Ramos (cell line): Measurements from ENCODE around the gene KRTAP9-3.
"Not testable (repeated sequence)": the region's sequence is repeated elsewhere in the genome, so short reads cannot be mapped to it uniquely, and the experiment has no call there.

ENCODE experiments used
- in situ Hi-C: fragments of 300-500 bp; cut with MboI; formaldehyde crosslinking; loops from one replicate; pipeline ENCODE4 v1.14.3; 2022; ENCODE audit warnings: low sequenced_read_pairs; ENCODE audit not compliant: unreplicated experiment

Gene KRTAP9-3

GRCh38 chr17:41232399-41233105, at the start of gene KRTAP9-3:
Gene KRTAP9-3 (plus strand): TSS chr17:41232449. CDS start chr17:41232502, 53 bp downstream.
- in situ Hi-C loops: not testable (repeated sequence)

- in situ Hi-C loops: no loop called here
Measured at GRCh38 chr17:41184480-41184961, 47.7 kb upstream of the KRTAP9-3 start, which contains the start of gene KRTAP4-1. Gene KRTAP4-1 (minus strand): TSS chr17:41184911. CDS start chr17:41184854, 57 bp downstream.

DNA sequence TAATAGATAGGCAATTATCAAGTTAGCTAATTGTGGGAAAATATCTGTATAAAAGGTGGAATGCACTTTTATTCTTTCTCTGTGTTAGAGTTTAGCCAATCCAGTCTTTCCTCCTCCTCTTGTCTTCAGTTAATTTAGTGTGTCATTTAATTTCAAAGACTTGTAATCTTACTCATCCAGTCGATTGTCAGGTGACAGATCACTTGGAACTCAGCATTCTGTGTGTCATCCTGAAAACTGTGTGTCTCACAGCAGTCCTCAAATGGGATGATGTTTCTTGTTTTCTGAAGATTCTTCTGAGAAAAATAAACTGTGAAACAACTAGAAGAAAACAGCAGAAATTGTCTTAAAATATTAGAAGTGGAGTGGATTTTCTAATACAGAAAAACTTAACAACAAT, 47.2 kb upstream of the KRTAP9-3 start:
- in situ Hi-C loops: no loop called here

- in situ Hi-C loops: no loop called here
Measured at GRCh38 chr17:41186872-41187271, 45.4 kb upstream of the KRTAP9-3 start.

- in situ Hi-C loops: not testable (repeated sequence)
Measured at GRCh38 chr17:41189837-41190318, 42.4 kb upstream of the KRTAP9-3 start, which contains the start of gene KRTAP9-1. Gene KRTAP9-1 (plus strand): TSS chr17:41189887. CDS start chr17:41189887, 0 bp downstream.

- in situ Hi-C loops: no loop called here
Measured at GRCh38 chr17:41190328-41190727, 41.9 kb upstream of the KRTAP9-3 start.

DNA sequence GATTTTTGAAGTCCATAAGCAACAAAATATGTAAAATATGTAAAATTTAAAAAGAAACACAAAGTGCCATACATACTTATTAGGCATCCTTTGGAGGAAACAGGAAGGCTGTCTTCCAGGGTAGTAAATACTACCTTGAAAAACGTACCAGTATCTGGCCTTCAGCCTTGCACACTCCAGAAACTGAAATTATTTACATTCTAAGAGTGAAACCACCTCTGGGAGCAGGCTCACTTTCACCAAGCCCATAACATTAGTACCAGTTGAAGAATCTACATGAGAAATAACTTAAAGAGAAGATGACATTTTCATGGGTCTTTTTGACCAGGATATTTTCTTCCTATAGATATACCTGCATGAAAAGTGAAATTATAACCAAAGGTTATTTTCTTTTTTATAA, 36.2 kb upstream of the KRTAP9-3 start:
- in situ Hi-C loops: no loop called here

GRCh38 chr17:41199421-41200078, 32.7 kb upstream of the KRTAP9-3 start:
- in situ Hi-C loops: no loop called here

GRCh38 chr17:41211845-41212466, 20.3 kb upstream of the KRTAP9-3 start:
- in situ Hi-C loops: no loop called here

DNA sequence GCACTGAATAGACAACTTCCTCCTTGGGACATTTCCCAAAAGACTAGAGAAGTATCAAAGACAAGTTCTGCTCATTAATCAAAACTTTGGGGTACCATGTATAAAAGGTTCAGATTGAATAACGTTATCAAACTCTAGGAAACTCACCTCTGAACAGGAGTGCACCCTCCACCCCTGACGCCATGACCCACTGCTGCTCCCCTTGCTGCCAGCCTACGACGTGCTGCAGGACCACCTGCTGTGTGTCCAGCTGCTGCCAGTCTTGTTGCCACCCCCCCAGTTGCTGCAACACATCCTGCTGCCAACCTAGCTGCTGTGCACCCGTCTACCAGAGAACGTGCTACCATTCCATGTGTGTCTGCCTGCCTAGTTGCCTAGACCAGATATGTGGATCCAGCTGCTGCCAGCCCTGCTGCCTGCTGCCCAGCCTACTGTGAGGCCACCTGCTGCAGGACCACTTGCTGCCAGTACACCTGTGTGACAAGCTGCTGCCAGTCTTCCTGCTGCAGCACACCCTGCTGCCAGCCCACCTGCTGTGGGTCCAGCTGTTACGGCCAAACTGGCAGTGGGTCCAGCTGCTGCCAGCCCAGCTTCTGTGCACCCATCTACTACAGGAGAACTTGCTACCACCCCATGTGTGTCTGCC, 19.6 kb upstream of the KRTAP9-3 start:
- in situ Hi-C loops: no loop called here

- in situ Hi-C loops: no loop called here
Measured at GRCh38 chr17:41215681-41216080, 16.6 kb upstream of the KRTAP9-3 start.

GRCh38 chr17:41223821-41224220, 8.4 kb upstream of the KRTAP9-3 start:
- in situ Hi-C loops: no loop called here

DNA sequence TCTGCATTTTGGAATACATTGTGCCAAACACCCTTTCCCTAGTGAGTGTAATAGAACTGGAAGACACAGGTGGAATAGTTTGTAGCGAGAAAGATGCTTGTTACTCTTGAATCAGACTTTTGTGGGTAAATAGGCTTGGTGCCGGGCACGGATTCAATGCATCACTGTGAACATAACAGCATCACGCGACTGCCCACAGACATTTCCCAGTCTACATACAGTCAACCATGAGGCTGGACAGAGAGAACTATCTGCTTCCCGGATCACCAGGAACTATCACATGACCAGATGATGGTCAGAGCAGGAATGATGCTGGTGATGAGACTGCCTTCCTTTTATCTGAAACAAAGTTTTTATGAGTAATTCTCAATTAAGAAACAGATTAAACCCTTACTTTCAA, 6.2 kb upstream of the KRTAP9-3 start:
- in situ Hi-C loops: no loop called here

DNA sequence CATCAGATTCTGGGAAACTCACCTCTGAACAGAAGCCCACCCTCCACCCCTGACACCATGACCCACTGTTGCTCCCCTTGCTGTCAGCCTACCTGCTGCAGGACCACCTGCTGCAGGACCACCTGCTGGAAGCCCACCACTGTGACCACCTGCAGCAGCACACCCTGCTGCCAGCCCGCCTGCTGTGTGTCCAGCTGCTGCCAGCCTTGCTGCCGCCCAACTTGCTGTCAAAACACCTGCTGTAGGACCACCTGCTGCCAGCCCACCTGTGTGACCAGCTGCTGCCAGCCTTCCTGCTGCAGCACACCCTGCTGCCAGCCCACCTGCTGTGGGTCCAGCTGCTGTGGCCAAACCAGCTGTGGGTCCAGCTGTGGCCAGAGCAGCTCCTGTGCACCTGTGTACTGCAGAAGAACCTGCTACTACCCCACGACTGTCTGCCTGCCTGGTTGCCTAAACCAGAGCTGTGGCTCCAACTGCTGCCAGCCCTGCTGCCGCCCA, 5.6 kb upstream of the KRTAP9-3 start, which contains the start of gene KRTAP9-2:
Gene KRTAP9-2, plus strand, starts transcription at position 51 of the 498 bp plus-strand sequence. Its CDS starts 7 bp downstream, at position 58.
- in situ Hi-C loops: not testable (repeated sequence)

DNA sequence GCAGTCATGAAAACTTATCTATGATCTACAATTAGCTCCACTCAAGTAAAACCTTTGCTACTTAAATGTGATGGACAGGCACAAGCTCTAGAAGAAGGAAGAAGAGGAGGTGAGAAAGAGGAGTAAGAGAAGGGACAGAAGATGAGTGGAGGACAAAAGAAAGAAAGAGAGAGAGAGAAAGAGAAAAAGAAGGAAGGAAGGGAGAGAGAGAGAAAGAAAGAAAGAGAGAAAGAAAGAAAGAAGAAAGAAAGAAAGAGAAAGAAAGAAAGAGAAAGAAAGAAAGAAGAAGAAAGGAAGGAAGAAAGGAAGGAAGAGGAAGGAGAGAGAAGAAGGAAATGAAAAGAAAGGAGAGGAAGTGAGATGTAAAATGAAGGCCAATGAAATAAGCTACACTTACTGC, 2.2 kb upstream of the KRTAP9-3 start:
- in situ Hi-C loops: no loop called here

DNA sequence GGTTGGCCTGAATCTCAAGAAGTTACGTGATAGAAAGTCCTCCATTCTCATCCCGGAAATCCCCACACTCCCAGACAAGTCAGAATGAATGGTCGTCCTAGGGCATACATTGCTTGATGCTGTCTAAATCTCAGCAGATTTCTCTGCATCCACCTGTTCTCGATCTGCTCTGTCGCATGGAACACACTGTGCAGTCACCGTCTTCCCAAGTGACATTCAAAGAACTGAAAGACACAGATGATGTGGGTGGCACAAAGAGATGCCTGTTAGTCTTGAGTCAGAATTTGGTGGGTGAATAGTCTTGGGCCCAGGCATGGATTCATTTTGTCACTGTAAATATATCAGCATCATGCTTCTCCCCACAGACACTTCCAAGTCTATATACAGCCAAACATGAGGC, 518 bp upstream of the KRTAP9-3 start:
- in situ Hi-C loops: no loop called here

- in situ Hi-C loops: not testable (repeated sequence)
Measured at GRCh38 chr17:41237116-41237515, 4.9 kb downstream of the KRTAP9-3 start.

DNA sequence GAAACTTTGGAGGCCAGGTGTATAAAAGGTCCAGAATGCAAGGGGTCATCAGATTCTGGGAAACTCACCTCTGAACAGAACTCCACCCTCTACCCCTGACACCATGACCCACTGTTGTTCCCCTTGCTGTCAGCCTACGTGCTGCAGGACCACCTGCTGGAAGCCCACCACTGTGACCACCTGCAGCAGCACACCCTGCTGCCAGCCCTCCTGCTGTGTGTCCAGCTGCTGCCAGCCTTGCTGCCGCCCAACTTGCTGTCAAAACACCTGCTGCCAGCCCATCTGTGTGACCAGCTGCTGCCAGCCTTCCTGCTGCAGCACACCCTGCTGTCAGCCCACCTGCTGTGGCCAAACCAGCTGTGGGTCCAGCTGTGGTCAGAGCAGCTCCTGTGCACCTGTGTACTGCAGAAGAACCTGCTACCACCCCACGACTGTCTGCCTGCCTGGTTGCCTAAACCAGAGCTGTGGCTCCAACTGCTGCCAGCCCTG, 5.7 kb downstream of the KRTAP9-3 start, which contains the start of gene KRTAP9-8:
Gene KRTAP9-8, plus strand, starts transcription at position 51 of the 489 bp plus-strand sequence. Its CDS starts 53 bp downstream, at position 104.
- in situ Hi-C loops: not testable (repeated sequence)

- in situ Hi-C loops: not testable (repeated sequence)
Measured at GRCh38 chr17:41246995-41247787, 14.9 kb downstream of the KRTAP9-3 start.
